ENCODE data around the gene CHD6.

DNA sequence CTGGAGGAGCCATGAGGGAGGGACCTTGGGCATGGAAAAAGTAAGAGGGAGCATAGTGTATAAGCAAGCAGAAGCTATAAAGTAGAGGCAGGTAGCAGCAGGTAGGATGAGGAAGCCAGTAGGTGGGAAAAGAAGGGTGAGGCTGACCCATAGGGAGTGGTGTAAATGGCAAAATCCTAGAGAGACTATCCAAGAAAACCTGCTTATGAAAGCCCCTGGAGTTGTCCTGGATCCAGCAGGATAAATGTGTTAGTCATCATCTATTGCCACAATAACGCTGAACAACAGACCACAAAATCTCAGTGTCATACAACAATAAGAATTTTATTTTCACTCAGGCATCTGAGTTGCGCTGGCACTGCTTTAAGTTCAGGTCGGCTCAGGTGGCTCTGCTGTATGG lies 30.2 kb downstream of the CHD6 start:
- TF ChIP-seq, protein P1, sequence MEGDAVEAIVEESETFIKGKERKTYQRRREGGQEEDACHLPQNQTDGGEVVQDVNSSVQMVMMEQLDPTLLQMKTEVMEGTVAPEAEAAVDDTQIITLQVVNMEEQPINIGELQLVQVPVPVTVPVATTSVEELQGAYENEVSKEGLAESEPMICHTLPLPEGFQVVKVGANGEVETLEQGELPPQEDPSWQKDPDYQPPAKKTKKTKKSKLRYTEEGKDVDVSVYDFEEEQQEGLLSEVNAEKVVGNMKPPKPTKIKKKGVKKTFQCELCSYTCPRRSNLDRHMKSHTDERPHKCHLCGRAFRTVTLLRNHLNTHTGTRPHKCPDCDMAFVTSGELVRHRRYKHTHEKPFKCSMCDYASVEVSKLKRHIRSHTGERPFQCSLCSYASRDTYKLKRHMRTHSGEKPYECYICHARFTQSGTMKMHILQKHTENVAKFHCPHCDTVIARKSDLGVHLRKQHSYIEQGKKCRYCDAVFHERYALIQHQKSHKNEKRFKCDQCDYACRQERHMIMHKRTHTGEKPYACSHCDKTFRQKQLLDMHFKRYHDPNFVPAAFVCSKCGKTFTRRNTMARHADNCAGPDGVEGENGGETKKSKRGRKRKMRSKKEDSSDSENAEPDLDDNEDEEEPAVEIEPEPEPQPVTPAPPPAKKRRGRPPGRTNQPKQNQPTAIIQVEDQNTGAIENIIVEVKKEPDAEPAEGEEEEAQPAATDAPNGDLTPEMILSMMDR (tag by site-specific recombination; IDR thresholded peaks at IDR 0.05) = no peak
- TF ChIP-seq OSR2 (tag by site-specific recombination; IDR thresholded peaks at IDR 0.05) = no peak
- TF ChIP-seq ZNF280D (tag by site-specific recombination; IDR thresholded peaks at IDR 0.05) = no peak
- no peak for TF ChIP-seq ZNF654 (tag by site-specific recombination; IDR thresholded peaks at IDR 0.05; ENCODE audit: low read depth)
- no peak for TF ChIP-seq ZNF324 (tag by site-specific recombination; IDR thresholded peaks at IDR 0.05)
- TF ChIP-seq, protein P2, sequence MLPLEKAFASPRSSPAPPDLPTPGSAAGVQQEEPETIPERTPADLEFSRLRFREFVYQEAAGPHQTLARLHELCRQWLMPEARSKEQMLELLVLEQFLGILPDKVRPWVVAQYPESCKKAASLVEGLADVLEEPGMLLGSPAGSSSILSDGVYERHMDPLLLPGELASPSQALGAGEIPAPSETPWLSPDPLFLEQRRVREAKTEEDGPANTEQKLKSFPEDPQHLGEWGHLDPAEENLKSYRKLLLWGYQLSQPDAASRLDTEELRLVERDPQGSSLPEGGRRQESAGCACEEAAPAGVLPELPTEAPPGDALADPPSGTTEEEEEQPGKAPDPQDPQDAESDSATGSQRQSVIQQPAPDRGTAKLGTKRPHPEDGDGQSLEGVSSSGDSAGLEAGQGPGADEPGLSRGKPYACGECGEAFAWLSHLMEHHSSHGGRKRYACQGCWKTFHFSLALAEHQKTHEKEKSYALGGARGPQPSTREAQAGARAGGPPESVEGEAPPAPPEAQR (tag by site-specific recombination; IDR thresholded peaks at IDR 0.05) = no peak
- no peak for TF ChIP-seq ZNF274 (IDR thresholded peaks at IDR 0.05; ENCODE audit: low read length)
- no peak for TF ChIP-seq ZNF274 (tag by site-specific recombination; IDR thresholded peaks at IDR 0.05; ENCODE audit: borderline replicate concordance)
- no peak for TF ChIP-seq ZNF660 (tag by site-specific recombination; IDR thresholded peaks at IDR 0.05)
